Measurements from ENCODE around the gene CD8A. TPM values are rescaled to one million over a fixed set of nuclear protein-coding genes. Genes with fewer than 3 reads are reported as not detected.
A peak's percentile ranks its signal among the peaks of the same experiment; 100 is the strongest.

Gene CD8A
- total RNA-seq, 1 experiment from 2014 or later, result 0.16 TPM

DNA sequence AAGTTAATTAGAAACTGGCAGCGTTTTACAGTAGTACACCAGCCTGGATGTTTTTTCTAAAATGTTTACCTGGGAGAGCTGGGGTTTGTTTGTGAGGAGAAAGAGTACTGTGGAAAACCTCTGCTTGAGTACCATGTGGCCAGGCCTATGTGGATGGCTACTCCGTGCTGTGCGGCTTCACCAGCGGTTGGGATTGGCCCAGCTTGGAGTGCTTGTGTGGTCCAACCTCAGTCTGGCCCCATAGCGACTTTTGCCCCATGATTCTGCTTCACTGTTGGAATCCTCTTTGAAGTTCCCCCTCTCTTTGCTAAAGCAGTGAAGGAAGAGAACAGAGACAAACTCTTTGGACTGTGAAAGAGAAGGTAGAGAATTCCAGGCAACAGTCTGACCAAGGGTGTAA, 15.9 kb downstream of the CD8A start:
- Histone ChIP-seq H3K27me3 (no peaks in the 10 kb centered on the region), H3K36me3 (peaks cover 31% of the 10 kb centered on the region), H3K4me1 (no peaks in the 10 kb centered on the region), H3K4me3 (no peak overlapping the region), H3K27ac (no peak overlapping the region), H3K9me3 (replicated peaks) (no peaks in the 10 kb centered on the region)
- DNase-seq, result no peak

DNA sequence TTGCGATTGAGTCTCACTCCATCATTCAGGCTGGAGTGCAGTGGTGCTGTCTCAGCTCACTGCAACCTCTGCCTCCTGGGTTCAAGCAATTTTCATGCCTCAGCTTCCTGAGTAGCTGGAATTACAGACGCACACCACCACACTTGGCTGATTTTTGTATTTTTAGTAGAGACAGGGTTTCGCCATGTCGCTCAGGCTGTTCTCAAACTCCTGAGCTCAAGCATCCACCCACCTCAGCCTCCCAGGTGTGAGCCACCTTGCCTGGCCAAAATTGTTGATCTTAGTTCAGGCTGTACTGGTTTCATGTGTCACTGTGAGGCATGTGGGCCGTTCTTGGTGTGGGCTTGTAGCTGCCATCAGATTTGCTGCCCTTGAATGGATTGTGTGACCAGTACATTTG, 18.1 kb downstream of the CD8A start:
- Histone ChIP-seq H3K36me3 (peaks cover 36% of the 10 kb centered on the region), H3K4me3 (no peak overlapping the region), H3K27ac (no peak overlapping the region), H3K4me1 (no peaks in the 10 kb centered on the region), H3K27me3 (no peaks in the 10 kb centered on the region), H3K9me3 (replicated peaks) (no peaks in the 10 kb centered on the region)
- DNase-seq, result no peak

DNA sequence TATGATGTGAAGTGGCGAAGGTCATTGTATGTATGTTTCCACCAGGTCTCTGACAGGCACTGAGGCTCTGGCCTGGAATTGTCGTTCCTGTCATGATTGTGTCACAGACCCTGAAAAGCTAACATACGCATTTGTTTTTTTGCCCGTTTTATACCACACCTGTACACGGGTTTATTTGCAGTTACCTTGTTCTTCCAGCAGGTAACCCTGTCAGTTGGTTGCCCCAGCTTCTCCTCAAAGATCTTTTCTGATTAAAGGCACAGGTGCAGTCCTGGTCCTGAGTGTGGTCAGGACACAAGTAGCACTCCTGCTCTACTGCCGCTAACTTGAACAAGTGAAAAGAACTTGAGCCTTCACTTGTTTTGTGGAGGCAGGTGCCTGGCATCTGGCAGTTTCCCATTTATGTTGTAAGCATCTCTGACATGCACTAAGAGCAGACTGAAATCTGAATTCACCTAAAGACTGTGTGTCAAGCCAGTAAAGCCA, 19.9 kb downstream of the CD8A start:
- no peak overlapping the region for H3K27ac ChIP-seq
- H3K27me3 ChIP-seq, result no peaks in the 10 kb centered on the region
- no peaks in the 10 kb centered on the region for H3K4me1 ChIP-seq
- no peaks in the 10 kb centered on the region for H3K9me3 ChIP-seq (replicated peaks)
- no peak overlapping the region for H3K4me3 ChIP-seq
- peaks cover 46% of the 10 kb centered on the region for H3K36me3 ChIP-seq
- no peak for DNase-seq

DNA sequence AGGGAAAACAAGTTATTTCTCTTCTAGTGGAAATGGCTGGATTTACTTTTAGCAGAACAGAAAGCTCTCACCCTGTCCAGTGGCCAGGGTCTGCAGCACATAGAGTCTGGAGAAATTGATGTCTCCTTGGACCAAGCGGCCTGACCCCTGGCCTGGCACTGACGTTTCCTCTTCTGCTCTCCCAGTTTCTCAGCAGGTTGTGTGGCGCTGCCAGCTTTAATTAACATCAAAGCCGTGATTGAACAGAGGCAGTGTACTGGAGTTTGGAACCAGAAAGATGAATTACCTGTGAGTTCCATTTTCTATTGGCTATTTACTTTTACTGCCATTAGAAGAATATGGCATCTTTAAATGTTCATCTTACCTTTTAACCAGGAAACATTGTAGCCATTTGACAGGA, 20.9 kb downstream of the CD8A start:
- H3K4me1 ChIP-seq, result no peaks in the 10 kb centered on the region
- peaks cover 48% of the 10 kb centered on the region for H3K36me3 ChIP-seq

DNA sequence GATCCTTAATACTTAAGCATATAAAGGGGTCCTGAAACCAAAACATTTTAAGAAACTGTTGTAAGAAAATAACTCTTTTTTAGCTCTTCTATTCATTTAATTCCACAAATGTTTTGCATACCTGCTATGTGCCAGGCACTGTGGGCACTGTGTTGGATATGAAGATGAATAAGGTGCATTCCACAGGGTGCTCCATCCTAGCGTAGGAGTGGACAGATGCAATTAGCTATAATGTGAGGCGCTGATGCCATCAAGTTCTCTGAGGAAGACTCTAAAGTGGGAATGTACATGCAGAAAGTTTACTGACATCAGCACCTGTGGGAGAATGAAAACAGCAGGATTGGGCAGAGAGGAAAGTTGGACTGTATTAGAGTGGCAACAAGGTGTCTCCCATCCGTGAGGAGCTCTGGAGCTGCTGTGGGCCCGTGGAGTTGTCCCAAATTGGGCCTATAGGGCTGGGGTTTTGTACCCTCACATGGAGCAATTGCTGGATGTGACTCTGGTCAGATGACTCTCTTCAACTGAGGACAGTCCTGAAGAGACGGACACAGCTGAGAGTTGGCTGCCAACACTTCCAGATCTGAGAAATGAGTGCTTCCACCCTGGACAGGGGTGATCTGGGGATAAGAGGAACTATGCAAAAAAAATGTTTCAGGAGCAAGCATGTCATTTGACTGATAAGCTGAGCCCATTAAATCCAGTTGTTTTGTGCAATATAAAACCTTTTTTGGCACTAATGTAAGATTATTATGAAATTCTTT, 22.3 kb downstream of the CD8A start:
- no peaks in the 10 kb centered on the region for H3K9me3 ChIP-seq (replicated peaks)
- DNase-seq, result no peak
- H3K27me3 ChIP-seq, result no peaks in the 10 kb centered on the region
- H3K27ac ChIP-seq, result no peak overlapping the region
- H3K36me3 ChIP-seq, result peaks cover 37% of the 10 kb centered on the region
- H3K4me3 ChIP-seq, result no peak overlapping the region
- H3K4me1 ChIP-seq, result no peaks in the 10 kb centered on the region

More for the DNA sequence above, 20.9 kb downstream of the CD8A start:
- Histone ChIP-seq H3K27me3 (no peaks in the 10 kb centered on the region), H3K4me3 (no peak overlapping the region), H3K27ac (no peak overlapping the region), H3K9me3 (replicated peaks) (no peaks in the 10 kb centered on the region)
- no peak for DNase-seq

DNA sequence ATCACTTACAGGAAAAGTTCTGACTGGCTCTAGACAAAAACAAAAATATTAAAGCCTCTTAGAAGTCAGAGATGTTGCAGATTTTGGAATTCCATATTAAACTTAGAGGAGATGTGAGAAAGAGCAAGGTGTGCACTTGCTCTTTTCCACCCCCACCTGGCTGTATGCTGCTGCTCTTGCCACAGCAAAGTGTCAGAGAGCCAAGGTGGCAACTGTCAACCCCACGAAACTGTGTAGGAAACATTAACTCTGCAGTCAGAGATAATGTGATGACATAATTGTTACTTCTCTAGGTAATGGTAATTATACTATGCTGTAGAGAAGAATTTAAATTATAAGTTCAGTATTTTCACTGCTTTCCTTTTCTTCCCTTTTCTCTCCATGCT, 25.4 kb downstream of the CD8A start:
- Histone ChIP-seq H3K4me1 (no peaks in the 10 kb centered on the region), H3K27me3 (no peaks in the 10 kb centered on the region), H3K36me3 (peaks cover 18% of the 10 kb centered on the region; the same call in 1 of the 2 replicates), H3K9me3 (replicated peaks) (no peaks in the 10 kb centered on the region), H3K27ac (no peak overlapping the region), H3K4me3 (no peak overlapping the region)
- DNase-seq, result no peak

DNA sequence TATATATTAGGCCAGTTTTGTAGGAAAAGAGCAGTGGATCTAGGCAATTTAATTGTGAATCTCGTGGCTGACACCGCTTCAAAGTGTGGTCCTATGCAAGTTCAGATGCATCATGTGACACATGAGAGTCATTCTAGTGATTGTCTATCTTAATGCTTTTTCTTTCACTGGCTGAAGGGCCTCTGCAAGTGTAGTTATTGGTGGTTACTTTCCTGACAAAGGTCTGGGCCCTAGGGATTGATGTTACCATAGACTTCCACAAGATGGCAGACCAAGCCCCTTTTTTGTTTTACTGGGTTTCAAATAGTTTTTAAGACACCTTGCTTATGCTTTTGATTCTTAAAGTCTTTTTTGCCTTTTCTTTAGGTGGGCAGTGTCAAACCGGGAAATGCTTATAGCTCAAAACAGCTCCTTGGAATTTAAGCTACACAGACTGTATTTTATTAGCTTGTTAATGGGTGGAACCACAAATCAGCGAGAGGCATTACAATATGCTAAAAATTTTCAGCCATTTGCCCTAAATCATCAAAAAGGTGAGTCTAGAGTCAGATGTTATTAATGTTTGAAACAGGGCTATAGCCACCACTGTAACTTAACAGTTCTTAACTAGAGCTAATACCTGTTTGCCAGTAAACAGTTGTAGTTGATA, 25.9 kb downstream of the CD8A start:
- no peak overlapping the region for H3K4me3 ChIP-seq
- no peak overlapping the region for H3K27ac ChIP-seq
- no peaks in the 10 kb centered on the region for H3K9me3 ChIP-seq (replicated peaks)
- no peaks in the 10 kb centered on the region for H3K27me3 ChIP-seq
- DNase-seq, result peak; percentile 16 to 65
- peaks cover 18% of the 10 kb centered on the region; the same call in 1 of the 2 replicates for H3K36me3 ChIP-seq
- H3K4me1 ChIP-seq, result no peaks in the 10 kb centered on the region

DNA sequence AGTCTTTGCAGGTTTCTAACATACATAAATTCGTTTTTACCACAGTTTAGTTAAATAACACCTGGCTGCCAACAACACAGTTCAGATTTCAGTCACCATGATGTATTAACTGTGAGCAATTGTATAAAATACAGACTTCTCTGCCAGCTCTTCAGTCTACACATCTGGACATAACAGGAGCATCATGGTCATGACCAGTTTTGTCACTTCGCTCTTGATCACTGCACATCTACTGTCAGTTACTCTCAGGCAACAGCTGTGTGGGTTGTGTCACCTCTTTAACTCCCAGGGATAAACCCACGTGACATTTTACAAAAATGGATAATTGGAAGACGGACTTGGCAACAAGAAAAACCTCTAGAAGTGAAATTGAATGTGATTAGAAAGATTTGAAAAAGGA, 30.3 kb downstream of the CD8A start:
- Histone ChIP-seq H3K27ac (no peak overlapping the region), H3K36me3 (peaks cover 12% of the 10 kb centered on the region), H3K4me3 (no peak overlapping the region), H3K27me3 (no peaks in the 10 kb centered on the region), H3K4me1 (peaks cover 13% of the 10 kb centered on the region), H3K9me3 (replicated peaks) (no peaks in the 10 kb centered on the region)
- DNase-seq, result no peak

DNA sequence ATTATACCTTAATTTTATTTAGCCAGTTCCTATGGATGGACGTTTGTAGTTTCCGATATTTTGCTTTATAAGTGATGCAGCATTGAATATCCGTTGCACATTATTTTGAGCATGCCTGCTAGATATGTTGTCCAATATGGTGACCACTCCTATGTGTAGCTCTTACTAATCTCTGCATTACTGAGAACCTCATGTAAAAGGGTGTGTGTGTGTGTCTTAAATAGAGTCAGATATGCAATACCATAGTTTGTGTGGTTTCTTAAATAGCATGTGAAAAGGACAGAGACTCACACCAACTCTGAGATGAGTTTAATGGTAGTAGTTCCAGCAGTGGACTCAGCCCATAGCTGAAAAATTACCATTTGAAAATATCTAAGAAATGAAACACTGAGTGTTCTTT, 32.3 kb downstream of the CD8A start:
- DNase-seq, result no peak
- Histone ChIP-seq H3K9me3 (replicated peaks) (no peaks in the 10 kb centered on the region), H3K36me3 (peaks cover 28% of the 10 kb centered on the region), H3K27me3 (no peaks in the 10 kb centered on the region), H3K4me1 (peaks cover 13% of the 10 kb centered on the region), H3K4me3 (no peak overlapping the region), H3K27ac (no peak overlapping the region)

DNA sequence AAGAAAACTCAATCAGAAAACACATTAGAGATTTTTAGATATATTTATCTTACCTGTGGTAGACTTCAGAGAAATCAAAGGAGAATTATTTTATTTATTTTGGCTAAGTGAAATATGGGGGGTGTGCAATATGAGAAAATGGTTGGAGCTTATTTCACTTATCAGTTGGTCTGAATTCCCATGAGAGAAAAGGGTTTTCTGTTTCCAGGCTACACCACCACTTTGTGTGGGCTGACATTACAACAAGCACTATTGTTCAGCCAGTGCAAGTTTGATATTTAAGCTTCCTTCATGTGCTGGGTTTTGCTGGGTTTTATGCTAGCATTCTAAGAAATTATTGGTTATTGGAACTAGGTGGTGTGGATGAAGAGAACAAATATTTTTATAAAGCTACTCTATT, 37.1 kb downstream of the CD8A start:
- Histone ChIP-seq H3K36me3 (peaks cover 52% of the 10 kb centered on the region), H3K9me3 (replicated peaks) (peaks cover 12% of the 10 kb centered on the region; the same call in 1 of the 2 replicates), H3K4me1 (peaks cover 6% of the 10 kb centered on the region), H3K4me3 (no peak overlapping the region), H3K27ac (no peak overlapping the region), H3K27me3 (no peaks in the 10 kb centered on the region)
- DNase-seq, result peak in 1 of 2 experiments; percentile 18

DNA sequence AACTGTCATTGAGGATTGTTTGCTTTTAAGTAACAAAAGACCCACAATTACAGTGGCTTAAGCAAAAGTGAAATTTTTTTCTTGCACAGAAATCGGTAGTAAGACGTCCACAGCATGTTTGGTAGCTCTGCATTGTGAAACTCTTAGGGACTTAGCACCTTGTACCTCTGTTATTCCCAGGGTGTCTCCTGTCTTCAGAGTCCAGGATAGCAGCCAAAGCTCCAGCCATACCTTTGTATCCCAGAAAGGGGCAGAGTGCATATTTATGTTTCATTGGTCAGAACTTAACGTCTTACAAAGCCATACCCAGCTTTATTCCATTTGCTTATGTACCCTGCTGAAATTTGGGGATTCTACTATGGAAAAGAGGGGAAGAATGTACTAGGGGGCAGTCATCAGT, 37.8 kb downstream of the CD8A start:
- no peak overlapping the region for H3K4me3 ChIP-seq
- peaks cover 12% of the 10 kb centered on the region; the same call in 1 of the 2 replicates for H3K9me3 ChIP-seq (replicated peaks)
- peaks cover 59% of the 10 kb centered on the region for H3K36me3 ChIP-seq
- H3K4me1 ChIP-seq, result no peaks in the 10 kb centered on the region
- H3K27me3 ChIP-seq, result no peaks in the 10 kb centered on the region
- H3K27ac ChIP-seq, result no peak overlapping the region
- DNase-seq, result no peak

DNA sequence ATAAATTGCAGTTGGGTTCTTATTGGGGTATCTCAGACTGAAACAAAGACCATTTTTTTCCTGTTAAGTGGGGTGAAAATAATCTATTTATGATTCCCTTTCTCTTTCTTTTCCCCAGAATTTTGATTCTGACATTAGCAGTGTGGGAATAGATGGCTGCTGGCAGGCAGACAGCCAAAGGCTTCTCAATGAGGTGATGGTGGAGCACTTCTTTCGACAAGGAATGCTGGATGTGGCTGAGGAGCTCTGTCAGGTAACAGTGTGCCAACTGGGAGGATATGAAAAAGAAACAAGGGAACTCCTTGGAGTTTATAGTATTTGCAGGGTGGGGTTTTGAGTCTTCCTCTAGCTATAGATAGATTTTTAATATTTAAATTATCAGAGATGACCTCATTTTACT, 38.9 kb downstream of the CD8A start:
- no peak overlapping the region for H3K27ac ChIP-seq
- H3K4me1 ChIP-seq, result no peaks in the 10 kb centered on the region
- DNase-seq, result no peak
- H3K9me3 ChIP-seq (replicated peaks), result peaks cover 12% of the 10 kb centered on the region; the same call in 1 of the 2 replicates
- H3K27me3 ChIP-seq, result no peaks in the 10 kb centered on the region
- peaks cover 67% of the 10 kb centered on the region for H3K36me3 ChIP-seq
- no peak overlapping the region for H3K4me3 ChIP-seq

DNA sequence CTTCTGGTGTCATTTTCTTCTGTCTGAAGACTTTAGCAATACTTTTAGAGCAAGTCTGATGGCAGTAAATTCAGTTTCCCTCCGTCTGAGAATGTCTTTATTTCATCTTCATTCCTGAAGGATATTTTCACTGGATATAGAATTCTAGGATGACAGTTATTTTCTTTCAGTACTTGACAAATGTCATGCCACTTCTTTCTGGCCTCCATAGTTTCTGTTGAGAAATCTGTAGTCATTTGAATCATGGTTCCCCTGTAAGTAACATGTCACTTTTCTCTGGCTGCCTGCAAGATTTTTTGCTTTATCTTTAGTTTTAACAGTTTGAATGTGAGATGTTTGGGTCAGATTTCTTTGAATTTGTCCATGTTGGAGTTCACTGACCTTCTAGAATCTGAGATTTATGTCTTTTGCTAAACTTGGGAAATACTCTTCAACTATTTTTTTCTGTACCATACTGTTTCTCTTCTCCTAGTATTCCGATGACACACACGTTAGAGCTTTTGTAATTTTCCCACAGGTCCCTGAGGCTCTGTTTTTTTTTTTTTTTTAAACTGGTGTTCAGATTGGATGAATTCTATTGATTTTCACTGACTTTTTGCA, 40.4 kb downstream of the CD8A start:
- peak in 1 of 2 experiments; percentile 24 for DNase-seq
- Histone ChIP-seq H3K27ac (no peak overlapping the region), H3K9me3 (replicated peaks) (peaks cover 12% of the 10 kb centered on the region; the same call in 1 of the 2 replicates), H3K36me3 (peaks cover 55% of the 10 kb centered on the region), H3K4me3 (no peak overlapping the region), H3K27me3 (no peaks in the 10 kb centered on the region), H3K4me1 (no peaks in the 10 kb centered on the region)

DNA sequence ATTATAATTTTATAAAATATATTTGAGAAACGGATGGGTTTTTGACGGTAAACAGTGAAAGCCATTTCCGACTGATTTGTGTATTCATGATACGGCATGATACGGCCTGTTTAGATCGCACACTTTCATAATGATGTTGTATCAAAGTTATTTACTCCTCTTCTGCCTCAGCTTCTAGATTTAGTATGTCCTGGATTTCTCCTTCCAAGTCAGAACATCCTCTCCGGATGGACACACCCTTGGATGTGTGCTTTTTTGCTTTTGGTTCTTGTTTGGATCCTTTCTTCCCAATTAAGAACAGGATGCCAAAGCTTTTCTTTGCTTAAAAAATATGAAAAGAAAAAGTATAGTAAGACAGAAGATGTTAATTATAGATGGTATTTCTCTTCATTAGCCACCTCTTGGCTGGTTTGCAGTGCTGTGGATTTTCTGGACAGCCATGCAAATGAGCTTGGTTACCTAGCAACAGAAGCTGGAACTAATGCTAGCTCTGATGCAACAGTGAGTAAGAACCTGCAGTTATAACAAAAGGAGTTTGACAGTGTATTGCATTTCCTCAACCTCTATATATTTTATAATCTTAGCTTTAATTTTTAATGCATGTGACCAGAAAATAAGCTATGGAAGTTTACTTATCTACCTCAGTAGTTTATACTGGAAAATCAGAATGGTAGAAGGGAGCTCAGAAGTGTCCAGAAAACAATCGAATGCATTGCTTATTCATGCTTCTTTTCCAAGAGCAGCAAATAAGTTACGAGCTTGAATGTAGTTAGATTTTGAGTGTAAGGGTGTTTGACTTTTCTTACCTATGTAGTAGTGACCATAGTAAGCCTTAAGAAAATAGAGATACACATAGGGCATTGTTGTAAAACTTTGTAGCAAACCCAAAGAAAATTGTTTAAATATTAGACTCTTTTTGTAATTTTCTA, 42.7 kb downstream of the CD8A start:
- no peak overlapping the region for H3K4me3 ChIP-seq
- H3K27ac ChIP-seq, result peak overlapping the region; percentile 6; the same call in 1 of the 2 replicates
- peaks cover 43% of the 10 kb centered on the region for H3K36me3 ChIP-seq
- H3K4me1 ChIP-seq, result no peaks in the 10 kb centered on the region
- DNase-seq, result peak in 1 of 2 experiments; percentile 27
- no peaks in the 10 kb centered on the region; the same call in 1 of the 2 replicates for H3K27me3 ChIP-seq
- H3K9me3 ChIP-seq (replicated peaks), result peaks cover 12% of the 10 kb centered on the region; the same call in 1 of the 2 replicates
